Measurements from ENCODE around the gene SRCAP.

SRCAP gene

GRCh38 chr16:30737794-30738648 is 39.0 kb downstream of the SRCAP start:
- DNase-seq = no peak

- DNase-seq = no peak
Observed at GRCh38 chr16:30738984-30739951, 40.3 kb downstream of the SRCAP start.

GRCh38 chr16:30740364-30741251 is 41.6 kb downstream of the SRCAP start:
- no peak for DNase-seq

GRCh38 chr16:30741461-30741914 is 42.5 kb downstream of the SRCAP start:
- no peak for DNase-seq

GRCh38 chr16:30743716-30744115 is 44.7 kb downstream of the SRCAP start:
- DNase-seq = no peak

- DNase-seq = no peak
Observed at GRCh38 chr16:30744183-30744582, 45.2 kb downstream of the SRCAP start.

GRCh38 chr16:30745082-30745481 is 46.1 kb downstream of the SRCAP start:
- no peak for DNase-seq

GRCh38 chr16:30746638-30747175 is 47.7 kb downstream of the SRCAP start:
- DNase-seq = no peak

GRCh38 chr16:30747331-30747730 is 48.4 kb downstream of the SRCAP start:
- no peak for DNase-seq

- DNase-seq = peak; percentile 82 to 92 (median 87)
Observed at GRCh38 chr16:30747799-30748633, 49.0 kb downstream of the SRCAP start, which contains the start of gene PHKG2. PHKG2 (plus strand) TSS chr16:30748425; CDS start chr16:30748821, 396 bp downstream.

- no peak for DNase-seq
Observed at GRCh38 chr16:30748634-30749445, 49.9 kb downstream of the SRCAP start.

GRCh38 chr16:30750201-30750600 is 51.2 kb downstream of the SRCAP start:
- DNase-seq = no peak

GRCh38 chr16:30750876-30751465 is 52.0 kb downstream of the SRCAP start:
- no peak for DNase-seq

- DNase-seq = no peak
Observed at GRCh38 chr16:30753596-30753995, 54.6 kb downstream of the SRCAP start.

GRCh38 chr16:30755955-30756780 is 57.2 kb downstream of the SRCAP start:
- DNase-seq = no peak

- DNase-seq = no peak
Observed at GRCh38 chr16:30756781-30757100, 57.8 kb downstream of the SRCAP start.

- DNase-seq = no peak
Observed at GRCh38 chr16:30757316-30757715, 58.3 kb downstream of the SRCAP start.

GRCh38 chr16:30758988-30759491 is 60.1 kb downstream of the SRCAP start:
- no peak for DNase-seq
